Transverse colon (tissue), 4 donors: ENCODE measurements around the gene PID1.

Source experiments
- CTCF ChIP-seq, 5 experiments: fragments of 200-600 bp in 3 of 5; fragments of 450-650 bp in 2 of 5; sonication (generic) in 3 of 5; IDR thresholded peaks; 1 replicate in 2 of 5; 2 replicates in 3 of 5; pipeline ENCODE4 v1.5.1; 2016 to 2017; ENCODE audit warnings: antibody characterized with exemption in 5 of 5, inconsistent platforms in 3 of 5, mild to moderate bottlenecking in 2 of 5, moderate library complexity in 1 of 5
- POLR2AphosphoS5 ChIP-seq, 3 donors: sonication (generic); formaldehyde crosslinking; IDR thresholded peaks; one replicate each; pipeline ENCODE4 v1.6.1; 2016; ENCODE audit warnings: antibody characterized with exemption in 3 of 3

DNA sequence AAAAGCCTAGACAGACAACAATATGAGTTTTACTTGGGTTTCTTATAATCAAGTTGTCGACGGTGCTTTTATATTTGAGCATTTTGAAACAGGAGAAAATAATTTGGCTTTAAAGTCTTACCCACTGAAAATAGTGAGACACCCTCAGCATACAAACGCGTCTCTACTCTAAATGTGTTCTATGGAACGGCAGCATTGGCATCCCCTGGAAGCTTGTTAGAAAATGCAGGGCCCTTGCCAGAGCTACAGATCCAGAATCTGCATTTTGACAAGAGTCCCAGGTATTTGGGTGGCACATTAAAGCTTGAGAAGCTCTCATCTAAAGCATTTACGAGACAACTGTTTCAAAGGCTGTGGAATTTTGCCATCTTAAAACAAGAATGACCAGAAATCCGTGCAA lies 163.5 kb downstream of the PID1 start:
- TF ChIP-seq CTCF (IDR thresholded peaks at IDR 0.05) (no peak), POLR2AphosphoS5 (IDR thresholded peaks at IDR 0.05) (no peak)
